HK-2 (cell line): ENCODE data around the gene PIGM.
A peak's percentile ranks its signal among the peaks of the same experiment; 100 is the strongest.

ENCODE experiments used
- DNase-seq: peaks from one replicate; pipeline ENCODE4 v3.0.0-alpha.2; 2018; ENCODE audit not compliant: unreplicated experiment

PIGM gene

GRCh38 chr1:160022330-160023310 is 9.2 kb downstream of the PIGM start:
- DNase-seq, result no peak

GRCh38 chr1:160021376-160022074 is 10.3 kb downstream of the PIGM start:
- no peak for DNase-seq

GRCh38 chr1:160020196-160020595 is 11.6 kb downstream of the PIGM start:
- DNase-seq, result no peak

DNA sequence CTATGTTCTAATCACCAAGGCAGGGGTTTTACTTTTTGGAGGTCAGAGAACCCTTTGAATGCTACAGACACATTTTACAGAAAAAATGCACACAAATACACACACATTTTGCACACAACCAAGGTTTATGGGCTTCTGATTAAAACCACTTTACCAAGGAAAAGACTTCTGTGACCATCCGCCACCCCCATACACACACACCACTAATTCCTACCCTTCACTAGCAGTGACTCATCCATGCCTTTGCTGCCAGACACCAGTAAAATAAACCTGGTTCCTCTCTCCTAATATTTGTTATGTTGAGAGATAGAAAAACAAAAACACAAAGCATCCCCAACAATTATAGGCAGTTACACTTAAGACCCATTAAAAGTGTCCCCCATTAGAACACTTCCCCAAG is 12.9 kb downstream of the PIGM start:
- no peak for DNase-seq

DNA sequence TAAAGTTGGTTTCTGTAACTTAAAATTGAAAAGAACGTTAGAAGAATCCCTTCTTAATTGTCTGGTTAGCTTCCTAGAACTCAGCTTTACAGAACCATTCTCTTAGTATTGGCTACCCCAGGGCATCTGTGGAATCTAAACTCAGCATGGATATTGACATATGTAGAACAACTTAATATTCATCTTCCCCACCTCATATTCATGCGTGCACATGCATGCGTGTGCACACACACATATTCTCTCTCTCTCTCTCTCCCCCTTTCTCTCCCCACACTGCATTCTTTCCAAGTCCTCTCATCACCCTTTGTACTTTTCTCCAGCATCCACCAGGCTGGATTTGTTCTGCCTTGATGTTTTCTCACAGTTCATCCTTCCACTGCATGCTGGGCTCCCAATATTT is 13.4 kb downstream of the PIGM start:
- no peak for DNase-seq

DNA sequence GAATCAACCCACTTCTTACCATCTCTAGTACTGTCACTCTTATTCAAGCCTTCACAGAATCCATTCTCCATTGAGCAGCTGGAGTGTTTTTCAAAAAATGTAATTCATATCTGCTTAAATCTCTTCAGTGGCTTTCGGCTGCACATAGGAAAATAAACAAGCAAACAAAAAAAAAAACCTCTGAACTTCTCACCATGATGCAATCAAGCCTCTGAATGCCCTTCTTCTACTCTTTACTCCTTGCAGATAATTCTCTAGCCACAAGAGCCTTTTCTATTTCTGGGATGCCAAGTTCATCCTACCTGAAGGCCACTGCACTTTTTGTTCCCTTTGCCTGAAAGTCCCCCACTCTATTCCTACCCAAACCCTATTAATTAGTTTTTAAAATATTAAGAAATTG is 14.2 kb downstream of the PIGM start:
- DNase-seq, result no peak

GRCh38 chr1:160011781-160012180 is 20.0 kb downstream of the PIGM start:
- DNase-seq, result no peak

DNA sequence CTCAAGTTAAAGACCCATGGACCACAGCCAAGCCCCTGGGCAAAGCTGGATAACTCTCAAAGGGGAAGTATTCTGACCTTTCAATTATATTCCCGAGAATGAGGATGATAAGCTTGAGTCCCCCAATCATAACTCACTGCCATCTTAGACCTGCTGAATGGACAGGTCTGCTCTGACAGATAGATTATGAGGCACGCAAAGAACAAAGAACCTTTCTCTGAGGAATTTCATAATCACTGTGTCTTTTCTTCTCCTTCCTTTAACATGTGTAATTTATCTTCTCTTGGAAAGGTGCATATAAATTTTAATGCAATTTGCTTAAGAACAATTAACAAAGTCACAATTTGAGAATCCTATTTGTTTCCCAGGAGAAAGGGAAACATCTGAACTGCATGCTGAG is 22.0 kb downstream of the PIGM start:
- no peak for DNase-seq

DNA sequence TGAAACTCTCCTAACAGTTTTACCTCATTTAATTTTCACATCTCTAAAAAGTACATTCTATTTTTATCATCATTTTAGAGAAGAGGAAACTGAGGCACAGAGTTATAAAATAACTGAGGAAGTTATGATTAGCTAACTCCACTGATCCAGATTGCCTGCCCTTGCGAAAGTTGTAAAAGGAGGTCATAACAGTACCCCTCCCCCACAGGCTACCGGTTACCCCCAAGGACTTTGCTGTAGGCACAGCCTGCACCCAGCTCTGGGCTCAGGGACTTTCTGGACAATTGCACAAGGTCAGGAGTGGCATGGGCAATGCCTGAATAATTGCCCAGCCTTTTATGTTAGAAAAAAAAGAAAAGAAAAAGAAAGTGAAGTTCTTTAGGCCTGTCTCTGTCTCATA is 22.7 kb downstream of the PIGM start:
- DNase-seq, result no peak

GRCh38 chr1:160007577-160008200 is 24.1 kb downstream of the PIGM start:
- DNase-seq, result no peak

DNA sequence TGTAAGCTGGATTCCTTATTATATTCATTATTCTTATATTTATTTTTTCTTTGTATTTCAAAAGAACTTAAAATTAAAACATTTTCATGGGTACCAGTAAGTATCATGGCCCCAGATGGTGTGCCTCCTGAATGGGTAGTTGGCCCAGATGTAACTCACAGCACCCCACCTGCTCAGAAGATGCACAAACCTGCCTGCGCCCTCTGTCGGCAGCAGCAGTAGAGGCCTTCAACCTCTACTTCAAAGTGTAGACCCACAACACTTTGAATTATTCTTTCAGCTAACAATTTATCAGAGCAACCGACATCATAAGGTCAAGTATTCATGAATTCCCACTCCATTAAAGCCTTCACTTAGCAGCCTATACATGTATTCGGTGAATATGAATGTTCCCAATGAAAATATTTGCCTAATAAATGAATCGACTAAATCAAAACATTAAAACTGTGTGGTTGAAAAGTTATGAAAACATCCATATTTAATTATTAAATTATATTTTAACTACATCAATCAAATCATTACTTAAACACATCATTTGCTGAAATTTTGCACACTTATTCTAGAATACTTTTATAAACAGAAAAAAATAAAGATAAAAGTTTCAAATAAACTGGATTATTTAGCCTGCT is 25.4 kb downstream of the PIGM start:
- DNase-seq, result peak; percentile 63

DNA sequence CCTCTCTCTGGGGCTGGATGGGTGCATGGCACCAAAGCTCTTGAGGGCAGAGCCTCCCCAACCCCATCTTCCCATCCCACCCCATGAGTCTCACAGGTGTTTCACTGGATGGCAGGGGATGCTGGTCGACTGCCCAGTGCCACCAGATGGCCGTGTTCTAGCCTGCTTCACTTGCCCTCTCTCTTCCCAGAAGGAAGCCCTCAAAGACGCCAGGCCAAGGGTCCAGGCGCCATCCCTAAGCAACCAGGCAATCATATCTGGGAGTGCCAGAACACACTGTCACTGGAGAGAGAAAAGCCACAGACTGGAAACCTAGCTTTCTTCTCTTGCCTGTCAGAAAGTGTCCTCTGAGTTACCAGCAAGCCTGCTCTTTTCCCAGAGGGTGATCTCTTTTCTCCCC is 26.7 kb downstream of the PIGM start:
- DNase-seq, result no peak

DNA sequence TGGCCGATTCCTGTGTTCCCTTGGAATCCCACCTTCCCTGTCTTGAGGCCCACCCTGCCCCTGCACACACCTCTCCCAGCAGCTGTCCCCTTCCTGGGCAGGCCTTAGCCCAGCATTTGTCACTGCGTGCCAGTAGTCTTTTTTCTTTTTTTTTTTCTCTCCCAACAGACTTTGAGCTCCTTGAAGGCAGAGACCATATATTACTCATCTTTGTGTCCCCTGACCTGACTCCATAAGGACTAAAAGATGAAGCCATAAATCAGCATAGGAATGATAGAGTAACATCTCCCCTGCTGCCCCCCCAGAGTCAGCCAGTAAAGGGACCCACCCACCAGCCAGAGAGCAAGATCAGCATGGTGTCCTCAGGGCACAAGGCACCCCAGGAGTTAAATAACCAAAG is 27.4 kb downstream of the PIGM start:
- no peak for DNase-seq

- DNase-seq, result no peak
Observed at GRCh38 chr1:160004001-160004400, 27.8 kb downstream of the PIGM start.

- no peak for DNase-seq
Observed at GRCh38 chr1:160001440-160001839, 30.4 kb downstream of the PIGM start.

GRCh38 chr1:159999204-159999603 is 32.6 kb downstream of the PIGM start:
- no peak for DNase-seq

DNA sequence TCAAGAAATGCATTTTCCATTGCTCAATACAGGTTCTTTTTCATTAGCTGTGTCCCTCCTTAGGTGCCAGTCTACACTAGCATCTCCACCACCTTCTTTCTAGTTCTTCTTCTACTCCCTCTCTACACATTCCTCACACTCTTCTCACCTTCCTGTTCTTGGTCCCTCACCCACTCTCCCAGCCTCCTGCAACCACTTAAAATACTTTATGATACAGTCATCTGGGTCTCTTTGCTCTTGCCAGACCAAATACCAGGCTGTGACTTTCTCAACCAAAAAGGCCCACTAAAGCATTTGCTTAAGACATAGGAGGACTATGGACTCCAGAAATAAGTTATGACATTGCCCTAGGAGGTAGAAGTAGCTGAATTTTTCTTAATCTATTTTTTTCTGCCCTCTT is 35.1 kb downstream of the PIGM start:
- DNase-seq, result peak; percentile 50

DNA sequence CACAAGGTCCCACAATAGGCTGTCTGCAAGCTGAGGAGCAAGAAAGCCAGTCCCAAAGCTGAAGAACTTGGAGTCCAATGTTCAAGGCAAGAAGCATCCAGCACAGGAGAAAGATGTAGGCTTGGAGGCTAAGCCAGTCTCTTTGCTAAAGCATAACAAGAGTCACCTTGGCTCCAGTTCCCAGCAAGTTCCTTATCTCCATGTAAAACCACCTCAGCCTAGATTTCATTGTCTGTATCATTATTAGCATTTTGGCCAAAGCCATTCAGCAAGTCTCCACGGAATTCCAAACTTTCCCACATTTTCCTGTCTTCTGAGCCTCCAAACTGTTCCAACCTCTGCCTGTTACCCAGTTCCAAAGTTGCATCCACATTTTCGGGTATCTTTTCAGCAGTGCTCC is 36.9 kb downstream of the PIGM start:
- DNase-seq, result no peak

DNA sequence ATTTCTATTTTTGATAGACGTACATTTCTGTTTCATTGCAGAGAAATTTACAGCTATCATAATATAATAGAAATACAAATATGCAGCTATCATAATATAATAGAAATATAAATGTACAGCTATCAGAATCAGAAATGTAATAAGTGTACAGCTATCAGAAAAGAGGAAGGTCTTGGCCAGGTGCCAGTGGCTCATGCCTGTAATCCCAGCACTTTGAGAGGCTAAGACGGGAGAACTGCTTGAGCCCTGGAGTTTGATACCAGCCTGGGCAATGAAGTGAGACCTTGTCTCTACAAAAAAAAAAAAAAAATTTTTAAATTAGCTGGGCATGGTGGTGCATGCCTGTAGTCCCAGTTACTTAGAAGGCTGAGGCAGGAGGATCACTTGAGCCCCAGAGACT is 37.9 kb downstream of the PIGM start:
- no peak for DNase-seq

GRCh38 chr1:159992161-159992560 is 39.6 kb downstream of the PIGM start:
- no peak for DNase-seq

DNA sequence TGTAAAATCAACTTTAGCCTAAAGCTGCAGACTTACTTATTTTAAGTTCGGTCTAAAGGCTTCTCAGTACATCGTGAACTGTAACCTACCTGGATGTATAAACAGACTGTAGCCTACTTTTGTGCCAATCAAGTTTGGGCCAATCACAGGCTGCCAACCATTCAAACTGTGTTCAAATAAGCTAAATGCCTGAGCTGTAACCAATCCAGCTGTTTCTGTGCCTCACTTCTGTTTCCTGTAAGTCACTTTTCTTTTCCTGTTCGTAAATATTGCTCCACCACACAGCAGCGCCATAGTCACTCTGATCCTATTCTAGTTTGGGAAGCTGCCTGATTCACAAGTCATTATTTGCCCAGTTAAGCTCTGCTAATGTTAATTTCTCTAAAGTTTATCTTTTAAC is 40.3 kb downstream of the PIGM start:
- DNase-seq, result no peak

DNA sequence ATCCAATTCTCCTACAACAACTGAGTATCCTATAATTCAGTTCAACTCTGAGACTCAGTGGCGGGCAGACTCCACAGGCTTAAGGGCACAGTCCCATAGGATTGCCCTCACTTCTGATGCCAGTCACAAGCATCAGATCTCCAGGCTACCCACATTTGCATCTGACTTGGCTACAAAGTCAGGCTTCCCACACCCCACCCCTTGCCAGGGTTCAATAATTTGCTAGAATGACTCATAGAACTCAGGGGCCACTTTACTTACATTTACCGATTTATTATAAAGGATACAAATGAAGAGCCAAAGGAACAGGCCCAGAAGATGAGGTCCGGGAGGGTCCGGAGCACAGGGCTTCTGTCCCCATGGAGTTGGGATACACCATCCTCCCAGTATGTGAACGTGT is 41.8 kb downstream of the PIGM start:
- no peak for DNase-seq
